ENCODE data around the gene ARRDC1. TPM values are rescaled to one million over a fixed set of nuclear protein-coding genes. Genes with fewer than 3 reads are reported as not detected.

ARRDC1 gene
- polyA plus RNA-seq, 1 donor from 2014 or later, result 53.4 TPM

- no peaks in the 10 kb centered on the region for H3K27me3 ChIP-seq (ENCODE audit: insufficient read depth, low read depth, low read length)
- no peaks in the 10 kb centered on the region for H3K9me3 ChIP-seq (ENCODE audit: low read length)
- H3K27ac ChIP-seq (ENCODE audit: low read length), result no peak overlapping the region
- H3K79me2 ChIP-seq (replicated peaks; ENCODE audit: insufficient read depth, low read length), result no peaks in the 10 kb centered on the region
- H3K9ac ChIP-seq (ENCODE audit: low read length), result peak overlapping the region; percentile 69
- no peak for TF ChIP-seq CTCF (IDR thresholded peaks at IDR 0.05; ENCODE audit: poor library complexity, severe bottlenecking)
- TF ChIP-seq SMC3 (conservative IDR thresholded peaks at IDR 0.05; ENCODE audit: poor library complexity), result no peak
- no peak for TF ChIP-seq RAD21 (conservative IDR thresholded peaks at IDR 0.05)
- TF ChIP-seq EZH2 (IDR thresholded peaks at IDR 0.05; ENCODE audit: borderline replicate concordance, insufficient read depth, low read length, poor library complexity, severe bottlenecking), result no peak
- no peak for TF ChIP-seq REST (IDR thresholded peaks at IDR 0.05; ENCODE audit: borderline replicate concordance)
- no peak for TF ChIP-seq EP300 (conservative IDR thresholded peaks at IDR 0.05; ENCODE audit: poor library complexity, severe bottlenecking)
- TF ChIP-seq POLR2AphosphoS5 (IDR thresholded peaks at IDR 0.05), result no peak
- TF ChIP-seq TAF1 (IDR thresholded peaks at IDR 0.05; ENCODE audit: low read depth), result no peak
- no peak for TF ChIP-seq MXI1 (conservative IDR thresholded peaks at IDR 0.05; ENCODE audit: poor library complexity, severe bottlenecking)
- no peaks in the 10 kb centered on the region for H4K20me1 ChIP-seq (ENCODE audit: insufficient read depth)
- H3K4me3 ChIP-seq (ENCODE audit: low read length), result peak overlapping the region; percentile 87
- peak overlapping the region; percentile 94 for H3K4me2 ChIP-seq (ENCODE audit: low read length)
- no peak overlapping the region for H2AFZ ChIP-seq (ENCODE audit: low read depth, low read length)
- H3F3A ChIP-seq (ENCODE audit: insufficient read depth, low read length, poor library complexity, severe bottlenecking), result peaks cover 5% of the 10 kb centered on the region
- H3K9me2 ChIP-seq (ENCODE audit: insufficient read depth, low read length), result no peaks in the 10 kb centered on the region
- no peaks in the 10 kb centered on the region for H3K36me3 ChIP-seq (ENCODE audit: insufficient read depth, low read length)
These were observed 1.2 kb downstream of the ARRDC1 start for GRCh38 chr9:137606734-137607138.

- Histone ChIP-seq H3K9ac (ENCODE audit: low read length) (peak overlapping the region; percentile 69), H3K36me3 (ENCODE audit: insufficient read depth, low read length) (no peaks in the 10 kb centered on the region), H3K79me2 (replicated peaks; ENCODE audit: insufficient read depth, low read length) (no peaks in the 10 kb centered on the region), H3K9me3 (ENCODE audit: low read length) (no peaks in the 10 kb centered on the region), H3K9me2 (ENCODE audit: insufficient read depth, low read length) (no peaks in the 10 kb centered on the region), H2AFZ (ENCODE audit: low read depth, low read length) (no peak overlapping the region), H3K27ac (ENCODE audit: low read length) (no peak overlapping the region), H3K27me3 (ENCODE audit: insufficient read depth, low read depth, low read length) (no peaks in the 10 kb centered on the region), H3K4me2 (ENCODE audit: low read length) (peak overlapping the region; percentile 94), H3K4me3 (ENCODE audit: low read length) (peak overlapping the region; percentile 87), H4K20me1 (ENCODE audit: insufficient read depth) (no peaks in the 10 kb centered on the region), H3F3A (ENCODE audit: insufficient read depth, low read length, poor library complexity, severe bottlenecking) (peaks cover 5% of the 10 kb centered on the region)
- no peak for TF ChIP-seq CTCF (IDR thresholded peaks at IDR 0.05; ENCODE audit: poor library complexity, severe bottlenecking)
- no peak for TF ChIP-seq SMC3 (conservative IDR thresholded peaks at IDR 0.05; ENCODE audit: poor library complexity)
- TF ChIP-seq REST (IDR thresholded peaks at IDR 0.05; ENCODE audit: borderline replicate concordance), result no peak
- TF ChIP-seq EZH2 (IDR thresholded peaks at IDR 0.05; ENCODE audit: borderline replicate concordance, insufficient read depth, low read length, poor library complexity, severe bottlenecking), result no peak
- no peak for TF ChIP-seq MXI1 (conservative IDR thresholded peaks at IDR 0.05; ENCODE audit: poor library complexity, severe bottlenecking)
- TF ChIP-seq POLR2AphosphoS5 (IDR thresholded peaks at IDR 0.05), result no peak
- no peak for TF ChIP-seq TAF1 (IDR thresholded peaks at IDR 0.05; ENCODE audit: low read depth)
- no peak for TF ChIP-seq EP300 (conservative IDR thresholded peaks at IDR 0.05; ENCODE audit: poor library complexity, severe bottlenecking)
- TF ChIP-seq RAD21 (conservative IDR thresholded peaks at IDR 0.05), result no peak
These were observed 1.8 kb downstream of the ARRDC1 start for GRCh38 chr9:137607141-137607857.
